GM21515 (cell line): ENCODE data around the gene SKIDA1.

Experiments
- ATAC-seq: cut with Tn5 transposase; IDR thresholded peaks from one replicate; pipeline ENCODE4 v1.9.1; 2021; ENCODE audit not compliant: unreplicated experiment

Gene SKIDA1

GRCh38 chr10:21529032-21529910 lies 3.8 kb upstream of the SKIDA1 start:
- no peak for ATAC-seq

GRCh38 chr10:21528236-21529031 lies 3.0 kb upstream of the SKIDA1 start:
- ATAC-seq: no peak

GRCh38 chr10:21527598-21528235 lies 2.2 kb upstream of the SKIDA1 start:
- no peak for ATAC-seq

- no peak for ATAC-seq
These were observed 1.5 kb upstream of the SKIDA1 start for GRCh38 chr10:21526860-21527597.

- peak; percentile 31 for ATAC-seq
These were observed 842 bp upstream of the SKIDA1 start for GRCh38 chr10:21526188-21526859.

- ATAC-seq: no peak
These were observed 736 bp downstream of the SKIDA1 start for GRCh38 chr10:21524526-21525366.

GRCh38 chr10:21524131-21524525 lies 1.4 kb downstream of the SKIDA1 start:
- no peak for ATAC-seq

- no peak for ATAC-seq
These were observed 1.9 kb downstream of the SKIDA1 start for GRCh38 chr10:21523557-21524008.

- ATAC-seq: no peak
These were observed 2.7 kb downstream of the SKIDA1 start for GRCh38 chr10:21522631-21523406.

- ATAC-seq: no peak
These were observed 3.5 kb downstream of the SKIDA1 start for GRCh38 chr10:21521751-21522533.

GRCh38 chr10:21520949-21521348 lies 4.5 kb downstream of the SKIDA1 start:
- no peak for ATAC-seq

- ATAC-seq: no peak
These were observed 5.0 kb downstream of the SKIDA1 start for GRCh38 chr10:21520509-21520908.

- no peak for ATAC-seq
These were observed 5.5 kb downstream of the SKIDA1 start for GRCh38 chr10:21519941-21520436.

GRCh38 chr10:21519397-21519933 lies 6.0 kb downstream of the SKIDA1 start:
- ATAC-seq: no peak

GRCh38 chr10:21518641-21519396 lies 6.7 kb downstream of the SKIDA1 start:
- ATAC-seq: no peak

- no peak for ATAC-seq
These were observed 7.3 kb downstream of the SKIDA1 start for GRCh38 chr10:21518149-21518640.
